Heart left ventricle (tissue), 16 donors: ENCODE measurements around the gene AKAP6. TPM values are rescaled to one million over a fixed set of nuclear protein-coding genes. Genes with fewer than 3 reads are reported as not detected.

Experiments
- ATAC-seq, 4 donors: fragments of 200-7000 bp; cut with Tn5 transposase; one replicate each; pipeline ENCODE4 v1.9.1; 2020 to 2022; ENCODE audit warnings: moderate library complexity in 4 of 4, mild to moderate bottlenecking in 3 of 4, moderate number of reproducible peaks in 1 of 4
- DNase-seq, 5 donors: peaks; one replicate each; pipeline ENCODE4 v3.0.0-alpha.2; 2020
- H3K27ac ChIP-seq, 12 donors: fragments of 200-600 bp; sonication (generic) in 4 of 12; one replicate each; pipeline versions ENCODE4 v1.5.0 to v1.8.0; 2016 to 2022; ENCODE audit warnings: mild to moderate bottlenecking in 2 of 12
- H3K27me3 ChIP-seq, 9 donors: fragments of 200-600 bp; sonication (generic) in 2 of 9; one replicate each; pipeline versions ENCODE4 v1.5.1 to v1.8.0; 2016 to 2022; ENCODE audit warnings: mild to moderate bottlenecking in 3 of 9
- H3K36me3 ChIP-seq, 9 donors: fragments of 200-600 bp; sonication (generic) in 2 of 9; one replicate each; pipeline versions ENCODE4 v1.5.0 to v1.8.0; 2018 to 2022; ENCODE audit warnings: mild to moderate bottlenecking in 2 of 9
- H3K4me1 ChIP-seq, 12 donors: fragments of 200-600 bp; sonication (generic) in 4 of 12; one replicate each; pipeline versions ENCODE4 v1.5.0 to v1.8.0; 2016 to 2022; ENCODE audit warnings: mild to moderate bottlenecking in 3 of 12
- H3K4me3 ChIP-seq, 12 donors: fragments of 200-600 bp; sonication (generic) in 4 of 12; one replicate each; pipeline versions ENCODE4 v1.5.0 to v1.8.0; 2017 to 2022; ENCODE audit warnings: mild to moderate bottlenecking in 9 of 12, moderate library complexity in 4 of 12
- H3K9me3 ChIP-seq, 12 donors: fragments of 200-600 bp; sonication (generic) in 4 of 12; one replicate each; pipeline versions ENCODE4 v1.5.0 to v1.8.0; 2016 to 2022; ENCODE audit warnings: mild to moderate bottlenecking in 1 of 12
- CTCF ChIP-seq, 12 donors: fragments of 200-600 bp; sonication (generic) in 4 of 12; IDR thresholded peaks; one replicate each; pipeline versions ENCODE4 v1.5.0 to v1.8.0; 2018 to 2022; ENCODE audit warnings: antibody characterized with exemption in 12 of 12, mild to moderate bottlenecking in 5 of 12
- POLR2A ChIP-seq, 2 donors: fragments of 450-650 bp; IDR thresholded peaks; one replicate each; pipeline ENCODE4 v1.6.1; 2017; ENCODE audit warnings: antibody characterized with exemption in 2 of 2, mild to moderate bottlenecking in 2 of 2, moderate library complexity in 2 of 2
- WGBS, 4 donors: extraction: QIAGEN DNeasy Blood & Tissue Kit in 2 of 4; methylation state at CpG; one replicate each; pipeline versions ENCODE4 v1.1.5 to v1.1.7; 2013 to 2018; 5-methylcytosine and 5-hydroxymethylcytosine counted together
- intact Hi-C, 10 donors: fragments of 100-400 bp; cut with DNase I; formaldehyde crosslinking; loops; one replicate each; pipeline versions ENCODE4 v1.11.1 to v1.14.2; 2022
- polyA plus RNA-seq, 2 donors: library from polyadenylated mRNA; stranded (reverse); fragments of 200-250 nt; gene quantifications; one replicate each; pipeline ENCODE4 v1.2.3, GENCODE V29; 2013
- total RNA-seq, 9 donors: library from RNA; depleted of rRNA in 2 of 9; stranded (reverse); fragments of >200 nt in 2 of 9; fragmentation: NEBNext Ultra II Directional in 3 of 9; extraction: Animal tissue kit (Norgen Biotek cat#: 25700) in 3 of 9; gene quantifications; one replicate each; pipeline versions ENCODE4 v1.1.0 to v1.2.4, GENCODE V29; 2016 to 2023
- donor health status: ischemic (EF 13 %, LVEDD 7.1; RV severe dilation, severe dysfunction).
- donor health status: healthy with polysubstance abuse.
- donor health status: DM: no; HTN: yes; CAD: no.
- donor health status: DM: no; HTN: no; CAD: no.
- donor health status: ischemic (EF 25% LVEDD 6.9; RV normal size, moderate dysfunction).
- donor health status: ischemic (EF 25% LVEDD 5.7; RV mildly dilated, moderate dysfunction).
- donor health status: healthy.
- donor health status: DM: yes; HTN: yes; CAD: no.
- donor health status: ischemic (EF 35%, LVEDD 5.7; RV mildly dilated, moderate dysfunction).
- donor health status: nonischemic (EF 11% LVEDD 7.7; RV severe dilation, severe dysfunction).
- donor health status: DM: yes; HTN: yes; CAD: no.
- donor health status: PGD.
- donor health status: ischemic (EF 29% LVEDD 5.4; RV normal size, mild dysfunction).
- donor health status: nonischemic (EF 23%, LVEDD 6.1; RV moderate dilation, normal function).

Gene AKAP6
- total and polyA plus RNA-seq, 11 donors = 20.4 to 303 (median 206) TPM

DNA sequence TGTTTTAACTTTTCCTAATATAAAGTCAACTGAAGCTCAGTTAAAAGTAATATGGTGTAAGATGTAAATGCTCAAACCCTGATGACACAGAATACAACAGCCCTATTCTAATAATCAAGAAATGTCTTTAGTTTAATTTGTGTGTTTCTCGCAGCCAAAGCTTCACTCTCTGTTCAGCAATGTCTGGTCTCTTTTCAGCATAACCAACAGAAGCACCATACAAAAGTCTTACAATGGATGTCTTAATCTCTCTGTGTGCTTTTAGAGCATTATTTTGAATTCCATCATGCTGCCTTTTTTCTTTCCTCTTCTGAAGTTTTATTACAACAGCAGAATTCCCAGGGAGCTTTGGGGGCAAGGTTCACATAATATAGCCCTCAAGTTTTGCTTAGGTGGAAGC is 399.4 kb downstream of the AKAP6 start:
- no peak for ATAC-seq
- intact Hi-C loops = loop anchor here in 2 of 10 donors (5.0 to 10.0 kb wide), 2 partner anchors 94 to 1066 kb away; no protein-coding TSS in a partner anchor
- Histone ChIP-seq H3K27ac (no peak overlapping the region), H3K4me1 (peaks cover 0 to 34% (median 11%) of the 10 kb centered on the region in 12 donors), H3K36me3 (peaks cover 0 to 8% (median 0%) of the 10 kb centered on the region in 9 donors), H3K9me3 (no peaks in the 10 kb centered on the region), H3K27me3 (no peaks in the 10 kb centered on the region), H3K4me3 (no peak overlapping the region)
- WGBS, 4 donors = 86 to 97% (median 92%) methylated on average over 1 of the region's 1 CpG
- no peak for DNase-seq
- TF ChIP-seq CTCF (IDR thresholded peaks at IDR 0.05) = no peak
- no peak for TF ChIP-seq POLR2A (IDR thresholded peaks at IDR 0.05)

GRCh38 chr14:32728976-32729375 is 399.9 kb downstream of the AKAP6 start:
- H3K36me3 ChIP-seq = peaks cover 0 to 9% (median 0%) of the 10 kb centered on the region in 9 donors
- TF ChIP-seq CTCF (IDR thresholded peaks at IDR 0.05) (no peak), POLR2A (IDR thresholded peaks at IDR 0.05) (no peak)
- H3K4me1 ChIP-seq = peaks cover 0 to 34% (median 11%) of the 10 kb centered on the region in 12 donors
- intact Hi-C loops = loop anchor here in 2 of 10 donors (5.0 to 10.0 kb wide), 2 partner anchors 93 to 1066 kb away; no protein-coding TSS in a partner anchor
- H3K9me3 ChIP-seq = no peaks in the 10 kb centered on the region
- DNase-seq (no peak), ATAC-seq (no peak)
- no peak overlapping the region for H3K4me3 ChIP-seq
- WGBS, 4 donors = 88 to 92% (median 91%) methylated on average over 5 of the region's 5 CpGs
- no peak overlapping the region for H3K27ac ChIP-seq
- no peaks in the 10 kb centered on the region for H3K27me3 ChIP-seq

GRCh38 chr14:32731249-32731648 is 402.2 kb downstream of the AKAP6 start:
- no peaks in the 10 kb centered on the region for H3K27me3 ChIP-seq
- H3K4me1 ChIP-seq = peaks cover 0 to 14% (median 0%) of the 10 kb centered on the region in 12 donors
- H3K36me3 ChIP-seq = peaks cover 0 to 13% (median 3%) of the 10 kb centered on the region in 9 donors
- WGBS, 4 donors = 58 to 70% (median 62%) methylated on average over 2 of the region's 2 CpGs
- no peak for TF ChIP-seq CTCF (IDR thresholded peaks at IDR 0.05)
- no peak for TF ChIP-seq POLR2A (IDR thresholded peaks at IDR 0.05)
- H3K9me3 ChIP-seq = no peaks in the 10 kb centered on the region
- no peak overlapping the region for H3K27ac ChIP-seq
- ATAC-seq (no peak), DNase-seq (no peak)
- intact Hi-C loops = no loop called here
- H3K4me3 ChIP-seq = no peak overlapping the region

GRCh38 chr14:32733015-32733414 is 403.9 kb downstream of the AKAP6 start:
- Histone ChIP-seq H3K4me1 (peaks cover 0 to 12% (median 0%) of the 10 kb centered on the region in 12 donors), H3K27ac (no peak overlapping the region), H3K9me3 (no peaks in the 10 kb centered on the region), H3K27me3 (no peaks in the 10 kb centered on the region), H3K4me3 (no peak overlapping the region), H3K36me3 (peaks cover 0 to 18% (median 3%) of the 10 kb centered on the region in 9 donors)
- ATAC-seq = no peak
- no peak for DNase-seq
- TF ChIP-seq POLR2A (IDR thresholded peaks at IDR 0.05) = no peak
- no peak for TF ChIP-seq CTCF (IDR thresholded peaks at IDR 0.05)
- intact Hi-C loops = no loop called here
- 87 to 100% (median 91%) methylated on average over 1 of the region's 1 CpG for WGBS, 4 donors
